Breast epithelium (tissue), 4 donors: ENCODE data around the gene GPR161. TPM values are rescaled to one million over a fixed set of nuclear protein-coding genes. Genes with fewer than 3 reads are reported as not detected.

Experiments used
- DNase-seq, 2 donors: peaks; one replicate each; pipeline ENCODE4 v3.0.0-alpha.2; 2019; ENCODE audit warnings: low spot score in 2 of 2
- H3K27ac ChIP-seq, 2 donors: fragments of 200-600 bp; sonication (generic) in 1 of 2; one replicate each; pipeline ENCODE4 v1.5.1; 2016 to 2019; ENCODE audit warnings: mild to moderate bottlenecking in 1 of 2
- H3K27me3 ChIP-seq, 2 donors: fragments of 200-600 bp; sonication (generic) in 1 of 2; one replicate each; pipeline versions ENCODE4 v1.5.1 to v1.6.0; 2017 to 2019; ENCODE audit warnings: control low read depth in 1 of 2, mild to moderate bottlenecking in 1 of 2
- H3K36me3 ChIP-seq: fragments of 200-600 bp; one replicate; pipeline ENCODE4 v1.5.1; 2019
- H3K4me1 ChIP-seq, 2 donors: fragments of 200-600 bp; sonication (generic); one replicate each; pipeline ENCODE4 v1.5.1; 2016 to 2019; ENCODE audit warnings: control low read depth in 1 of 2
- H3K4me3 ChIP-seq, 3 donors: fragments of 200-600 bp; sonication (generic); 1 replicate in 2 of 3; 2 replicates in 1 of 3; pipeline ENCODE4 v1.5.1; 2016 to 2019; ENCODE audit warnings: mild to moderate bottlenecking in 3 of 3, moderate library complexity in 2 of 3
- H3K9me3 ChIP-seq, 2 donors: fragments of 200-600 bp; sonication (generic) in 1 of 2; one replicate each; pipeline ENCODE4 v1.5.1; 2016 to 2019; ENCODE audit warnings: control low read depth in 1 of 2
- CTCF ChIP-seq, 3 donors: fragments of 450-650 bp; IDR thresholded peaks; one replicate each; pipeline ENCODE4 v1.5.1; 2016 to 2017; ENCODE audit warnings: antibody characterized with exemption in 3 of 3, mild to moderate bottlenecking in 3 of 3, moderate library complexity in 3 of 3
- POLR2A ChIP-seq: fragments of 450-650 bp; IDR thresholded peaks from one replicate; pipeline ENCODE4 v1.6.1; 2016; ENCODE audit warnings: antibody characterized with exemption, mild to moderate bottlenecking, moderate library complexity
- POLR2AphosphoS5 ChIP-seq, 3 donors: sonication (generic); formaldehyde crosslinking; IDR thresholded peaks; one replicate each; pipeline ENCODE4 v1.6.1; 2017; ENCODE audit warnings: antibody characterized with exemption in 3 of 3
- intact Hi-C: fragments of 100-400 bp; cut with DNase I; formaldehyde crosslinking; loops from one replicate; pipeline ENCODE4 v1.15.1; 2023; ENCODE audit warnings: low total_unique reads
- total RNA-seq, 3 donors: library from RNA; depleted of rRNA; stranded (reverse); fragments of >200 nt; gene quantifications; one replicate each; pipeline ENCODE4 v1.1.0, GENCODE V29; 2016

Gene GPR161
- total RNA-seq, 3 donors from 2014 or later, result 2.8 to 5.6 (median 4.5) TPM

- Histone ChIP-seq H3K4me1 (no peaks in the 10 kb centered on the region), H3K9me3 (no peaks in the 10 kb centered on the region), H3K4me3 (no peak overlapping the region), H3K27me3 (no peaks in the 10 kb centered on the region), H3K27ac (no peak overlapping the region), H3K36me3 (no peaks in the 10 kb centered on the region)
- TF ChIP-seq POLR2AphosphoS5 (IDR thresholded peaks at IDR 0.05) (no peak), POLR2A (no peak), CTCF (IDR thresholded peaks at IDR 0.05) (no peak)
- no peak for DNase-seq
- intact Hi-C loops, result no loop called here
These were observed 94.4 kb downstream of the GPR161 start for GRCh38 chr1:168042362-168042761.

- no peak overlapping the region for H3K27ac ChIP-seq
- no peak for DNase-seq
- no peaks in the 10 kb centered on the region for H3K9me3 ChIP-seq
- intact Hi-C loops, result no loop called here
- H3K4me1 ChIP-seq, result no peaks in the 10 kb centered on the region
- H3K27me3 ChIP-seq, result no peaks in the 10 kb centered on the region
- H3K36me3 ChIP-seq, result no peaks in the 10 kb centered on the region
- no peak overlapping the region for H3K4me3 ChIP-seq
- TF ChIP-seq POLR2A (no peak), POLR2AphosphoS5 (IDR thresholded peaks at IDR 0.05) (no peak), CTCF (IDR thresholded peaks at IDR 0.05) (no peak)
These were observed 101.4 kb downstream of the GPR161 start for GRCh38 chr1:168035345-168035744.

GRCh38 chr1:168032029-168032428 lies 104.7 kb downstream of the GPR161 start:
- Histone ChIP-seq H3K9me3 (no peaks in the 10 kb centered on the region), H3K27ac (no peak overlapping the region), H3K4me1 (no peaks in the 10 kb centered on the region), H3K36me3 (no peaks in the 10 kb centered on the region), H3K27me3 (no peaks in the 10 kb centered on the region), H3K4me3 (no peak overlapping the region)
- intact Hi-C loops, result no loop called here
- no peak for DNase-seq
- no peak for TF ChIP-seq CTCF (IDR thresholded peaks at IDR 0.05)

DNA sequence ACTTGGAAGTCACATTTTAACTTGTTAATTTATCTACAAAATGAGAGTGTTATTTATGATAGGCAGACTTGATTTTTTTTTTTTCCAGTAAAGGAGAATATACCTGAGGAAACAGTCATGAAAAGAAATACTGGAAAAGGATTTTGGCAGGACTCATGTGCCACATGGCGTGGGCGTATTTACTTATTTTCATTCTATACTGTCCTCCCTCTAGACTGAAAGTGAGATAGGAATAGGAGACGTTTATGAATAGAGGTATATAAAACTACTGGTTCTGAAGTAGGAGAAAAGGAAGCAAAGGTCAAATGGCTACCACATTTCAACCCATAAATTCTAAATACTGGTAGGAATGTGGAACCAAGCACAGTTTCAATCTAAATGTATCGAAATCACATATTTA lies 105.1 kb downstream of the GPR161 start:
- TF ChIP-seq CTCF (IDR thresholded peaks at IDR 0.05), result no peak
- TF ChIP-seq POLR2A, result no peak
- no peak for TF ChIP-seq POLR2AphosphoS5 (IDR thresholded peaks at IDR 0.05)
- no peak for DNase-seq
- Histone ChIP-seq H3K4me1 (no peaks in the 10 kb centered on the region), H3K27ac (no peak overlapping the region), H3K27me3 (no peaks in the 10 kb centered on the region), H3K36me3 (no peaks in the 10 kb centered on the region), H3K9me3 (no peaks in the 10 kb centered on the region), H3K4me3 (no peak overlapping the region)
- intact Hi-C loops, result no loop called here

- intact Hi-C loops, result no loop called here
- no peak overlapping the region for H3K4me3 ChIP-seq
- no peaks in the 10 kb centered on the region for H3K27me3 ChIP-seq
- H3K4me1 ChIP-seq, result no peaks in the 10 kb centered on the region
- TF ChIP-seq CTCF (IDR thresholded peaks at IDR 0.05), result no peak
- TF ChIP-seq POLR2A, result no peak
- TF ChIP-seq POLR2AphosphoS5 (IDR thresholded peaks at IDR 0.05), result no peak
- no peak for DNase-seq
- no peaks in the 10 kb centered on the region for H3K36me3 ChIP-seq
- no peaks in the 10 kb centered on the region for H3K9me3 ChIP-seq
- no peak overlapping the region for H3K27ac ChIP-seq
These were observed 105.5 kb downstream of the GPR161 start for GRCh38 chr1:168031198-168031597.

Other genes starting within 250 kb of the GPR161 start
- gene ADCY10, start 222.8 kb downstream of the GPR161 start, total RNA-seq, result under 1 TPM; under 0.01 to 0.16 (median 0.15) TPM
- 10 to 100 TPM; 76.7 to 95.7 (median 84.7) TPM for gene DCAF6, start 200.2 kb downstream of the GPR161 start, total RNA-seq
- 10 to 100 TPM; 28.8 to 37.0 (median 29.8) TPM for gene MPC2, start 199.9 kb downstream of the GPR161 start, total RNA-seq
- 10 to 100 TPM; 18.0 to 24.9 (median 18.7) TPM for gene TIPRL, start 42.0 kb upstream of the GPR161 start, total RNA-seq
- 10 to 100 TPM; 39.3 to 70.4 (median 42.2) TPM for gene SFT2D2, start 89.1 kb upstream of the GPR161 start, total RNA-seq
- gene TBX19, start 143.9 kb upstream of the GPR161 start, total RNA-seq, result 1 to 10 TPM; 1.6 to 7.8 (median 4.9) TPM